Peyer's patch (tissue), 4 donors: ENCODE data around the gene FAM210A.

ENCODE experiments used
- CTCF ChIP-seq, 6 experiments: fragments of 450-650 bp in 4 of 6; fragments of 200-600 bp in 2 of 6; sonication (generic) in 1 of 6; IDR thresholded peaks; one replicate each; pipeline ENCODE4 v1.5.1; 2017 to 2019; ENCODE audit warnings: antibody characterized with exemption in 6 of 6, mild to moderate bottlenecking in 3 of 6, moderate library complexity in 1 of 6
- POLR2A ChIP-seq, 2 donors: fragments of 450-650 bp; IDR thresholded peaks; one replicate each; pipeline ENCODE4 v1.5.1; 2017; ENCODE audit warnings: antibody characterized with exemption in 2 of 2, mild to moderate bottlenecking in 2 of 2, moderate library complexity in 2 of 2

- no peak for TF ChIP-seq CTCF (IDR thresholded peaks at IDR 0.05)
- no peak for TF ChIP-seq POLR2A (IDR thresholded peaks at IDR 0.05)
Measured at GRCh38 chr18:13756261-13756660, 29.9 kb upstream of the FAM210A start.
